HepG2 (cell line): ENCODE measurements around the gene SNRPD3. TPM values are rescaled to one million over a fixed set of nuclear protein-coding genes. Genes with fewer than 3 reads are reported as not detected.

Experiments
- ARNT ChIP-seq: fragments of 450-650 bp; IDR thresholded peaks from 2 replicates; pipeline ENCODE4 v1.6.1; 2017
- ATM ChIP-seq: fragments of 450-650 bp; IDR thresholded peaks from 2 replicates; pipeline ENCODE4 v1.7.1; 2017; ENCODE audit warnings: mild to moderate bottlenecking, borderline replicate concordance
- HNRNPH1 ChIP-seq: fragments of 200-400 bp; formaldehyde crosslinking; optimal IDR thresholded peaks from 2 replicates; pipeline ENCODE3; 2017; ENCODE audit warnings: mild to moderate bottlenecking, low read depth, low read length
- MED1 ChIP-seq: sonication (generic); formaldehyde crosslinking; IDR thresholded peaks from 2 replicates; pipeline ENCODE4 v1.4.0; 2020; ENCODE audit warnings: missing genetic modification reagents
- RELA ChIP-seq: sonication (generic); formaldehyde crosslinking; IDR thresholded peaks from 2 replicates; pipeline ENCODE4 v1.4.0; 2020; ENCODE audit warnings: missing genetic modification reagents
- SNAPC2 ChIP-seq: sonication (generic); formaldehyde crosslinking; IDR thresholded peaks from 2 replicates; pipeline ENCODE4 v1.8.1; 2022; ENCODE audit warnings: mild to moderate bottlenecking, missing genetic modification reagents
- SPEN ChIP-seq: sonication (generic); formaldehyde crosslinking; IDR thresholded peaks from 2 replicates; pipeline ENCODE4 v1.5.1; 2020; ENCODE audit warnings: low read depth, mild to moderate bottlenecking, missing genetic modification reagents
- ZFP37 ChIP-seq: sonication (generic); formaldehyde crosslinking; IDR thresholded peaks from 2 replicates; pipeline ENCODE4 v1.4.0; 2020; ENCODE audit warnings: missing genetic modification reagents, borderline replicate concordance
- ZFX ChIP-seq: sonication (generic); formaldehyde crosslinking; IDR thresholded peaks from 2 replicates; pipeline ENCODE4 v1.4.0; 2020; ENCODE audit warnings: mild to moderate bottlenecking, low read depth, missing genetic modification reagents, moderate library complexity
- ZNF160 ChIP-seq: sonication (generic); formaldehyde crosslinking; IDR thresholded peaks from 2 replicates; pipeline ENCODE4 v1.8.0; 2022; ENCODE audit warnings: mild to moderate bottlenecking, inconsistent platforms, missing genetic modification reagents
- ZNF619 ChIP-seq: sonication (generic); formaldehyde crosslinking; IDR thresholded peaks from 2 replicates; pipeline ENCODE4 v1.4.0; 2020; ENCODE audit warnings: mild to moderate bottlenecking, missing genetic modification reagents
- ZNF776 ChIP-seq: sonication (generic); formaldehyde crosslinking; IDR thresholded peaks from 2 replicates; pipeline ENCODE4 v1.4.0; 2020; ENCODE audit warnings: mild to moderate bottlenecking, missing genetic modification reagents
- ZSCAN31 ChIP-seq: sonication (generic); formaldehyde crosslinking; IDR thresholded peaks from 2 replicates; pipeline ENCODE4 v1.5.0; 2020; ENCODE audit warnings: low read depth, mild to moderate bottlenecking, missing genetic modification reagents
- polyA plus RNA-seq, 8 experiments: library from polyadenylated mRNA; depleted of rRNA in 3 of 8; stranded (reverse) in 7 of 8; unstranded in 1 of 8; fragments of >200 nt; fragmentation: Illumina TruSeq in 4 of 8; extraction: Trizol in 4 of 8; gene quantifications; 2 replicates each; pipeline versions ENCODE4 v1.2.1 to v1.2.3, GENCODE V29; 2011 to 2016; ENCODE audit warnings: low read depth in 4 of 8, missing spikeins in 1 of 8, mixed read lengths in 1 of 8; ENCODE audit not compliant: insufficient read depth in 1 of 8
- total RNA-seq, 5 experiments: library from RNA; depleted of rRNA; stranded (reverse); fragments of >200 nt; fragmentation: Illumina TruSeq; extraction: Trizol; gene quantifications; 2 replicates each; pipeline ENCODE4 v1.2.3, GENCODE V29; 2016; ENCODE audit warnings: low read depth in 1 of 5
- TF ChIP-seq, protein P1 (sequence below), 2 experiments: sonication (generic) in 1 of 2; formaldehyde crosslinking in 1 of 2; IDR thresholded peaks; 2 replicates each; pipeline versions ENCODE4 v1.4.0 to v1.6.1; 2016 to 2020; ENCODE audit warnings: borderline replicate concordance in 1 of 2, low read depth in 1 of 2, mild to moderate bottlenecking in 1 of 2, missing genetic modification reagents in 1 of 2
- TF ChIP-seq, protein P2 (sequence below): sonication (generic); formaldehyde crosslinking; IDR thresholded peaks from 2 replicates; pipeline ENCODE4 v1.5.0; 2020; ENCODE audit warnings: mild to moderate bottlenecking, low read depth, missing genetic modification reagents, borderline replicate concordance
- TF ChIP-seq, protein P3 (sequence below): sonication (generic); formaldehyde crosslinking; IDR thresholded peaks from 2 replicates; pipeline ENCODE4; 2020; ENCODE audit warnings: missing genetic modification reagents, mild to moderate bottlenecking, borderline replicate concordance
- TF ChIP-seq, protein P4 (sequence below): sonication (generic); formaldehyde crosslinking; IDR thresholded peaks from 2 replicates; pipeline ENCODE4 v1.5.0; 2020; ENCODE audit warnings: missing genetic modification reagents
- TF ChIP-seq, protein P5 (sequence below): sonication (generic); formaldehyde crosslinking; conservative IDR thresholded peaks from 2 replicates; pipeline ENCODE4 v1.5.0; 2020; ENCODE audit warnings: missing genetic modification reagents
- TF ChIP-seq, protein P6 (sequence below): IDR thresholded peaks from 2 replicates; pipeline ENCODE4 v1.6.1; 2016; ENCODE audit warnings: mild to moderate bottlenecking, missing biosample characterization, missing genetic modification reagents

SNRPD3 gene
- total and polyA plus RNA-seq, 2 of the 13 experiments (the other 11 are each of a cell fraction or from before 2014, with no cell fraction given), result 110 to 209 TPM

DNA sequence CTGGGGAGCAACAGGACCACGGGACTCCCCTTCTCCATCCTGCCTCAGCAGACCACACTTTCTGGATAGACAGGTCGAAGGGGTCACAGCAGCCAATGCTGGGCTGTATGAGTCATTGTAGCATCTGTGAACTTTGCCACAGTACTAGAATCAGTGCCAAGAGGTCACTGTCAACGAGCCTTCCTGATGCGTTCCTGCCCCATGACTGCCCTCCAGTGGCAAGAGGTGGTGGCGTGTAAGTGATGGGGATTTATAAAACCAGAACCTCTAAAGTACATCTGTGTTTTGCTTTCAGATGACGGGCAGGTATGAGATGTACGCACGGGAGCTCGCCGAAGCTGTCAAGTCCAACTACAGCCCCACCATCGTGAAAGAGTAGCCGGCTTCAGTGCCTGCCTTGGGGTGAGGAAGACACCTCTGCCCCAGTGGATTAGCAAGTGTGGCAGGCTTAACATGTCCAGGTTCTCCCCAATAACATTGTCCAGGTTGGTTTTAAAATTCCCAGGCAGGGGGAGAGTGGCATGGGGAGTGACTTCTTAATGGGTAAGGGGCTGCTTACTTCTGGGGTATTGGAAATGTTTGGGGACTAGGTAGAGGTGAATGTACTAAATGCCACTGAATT lies 30.3 kb upstream of the SNRPD3 start (continued):
- TF ChIP-seq ZFP37 (no peak), ZFX (peak; percentile 45; the same call in 1 of the 2 replicates), ZNF619 (CRISPR knock-in tag) (no peak), SPEN (peak; percentile 30; the same call in 1 of the 2 replicates), ATM (no peak), ZNF160 (CRISPR knock-in tag) (no peak), ZSCAN31 (CRISPR knock-in tag) (peak; percentile 46; the same call in 1 of the 2 replicates), SNAPC2 (CRISPR knock-in tag) (no peak), ARNT (no peak), MED1 (CRISPR knock-in tag) (peak; percentile 86), RELA (CRISPR knock-in tag) (no peak), HNRNPH1 (no peak), ZNF776 (no peak)
- TF ChIP-seq, protein P1, sequence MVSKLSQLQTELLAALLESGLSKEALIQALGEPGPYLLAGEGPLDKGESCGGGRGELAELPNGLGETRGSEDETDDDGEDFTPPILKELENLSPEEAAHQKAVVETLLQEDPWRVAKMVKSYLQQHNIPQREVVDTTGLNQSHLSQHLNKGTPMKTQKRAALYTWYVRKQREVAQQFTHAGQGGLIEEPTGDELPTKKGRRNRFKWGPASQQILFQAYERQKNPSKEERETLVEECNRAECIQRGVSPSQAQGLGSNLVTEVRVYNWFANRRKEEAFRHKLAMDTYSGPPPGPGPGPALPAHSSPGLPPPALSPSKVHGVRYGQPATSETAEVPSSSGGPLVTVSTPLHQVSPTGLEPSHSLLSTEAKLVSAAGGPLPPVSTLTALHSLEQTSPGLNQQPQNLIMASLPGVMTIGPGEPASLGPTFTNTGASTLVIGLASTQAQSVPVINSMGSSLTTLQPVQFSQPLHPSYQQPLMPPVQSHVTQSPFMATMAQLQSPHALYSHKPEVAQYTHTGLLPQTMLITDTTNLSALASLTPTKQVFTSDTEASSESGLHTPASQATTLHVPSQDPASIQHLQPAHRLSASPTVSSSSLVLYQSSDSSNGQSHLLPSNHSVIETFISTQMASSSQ (IDR thresholded peaks at IDR 0.05; ENCODE audit: low read depth), result no peak
- TF ChIP-seq, protein P1 (CRISPR knock-in tag; IDR thresholded peaks at IDR 0.05; ENCODE audit: borderline replicate concordance), result no peak; the same call in 1 of the 2 replicates
- TF ChIP-seq, protein P2, sequence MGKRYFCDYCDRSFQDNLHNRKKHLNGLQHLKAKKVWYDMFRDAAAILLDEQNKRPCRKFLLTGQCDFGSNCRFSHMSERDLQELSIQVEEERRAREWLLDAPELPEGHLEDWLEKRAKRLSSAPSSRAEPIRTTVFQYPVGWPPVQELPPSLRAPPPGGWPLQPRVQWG (CRISPR knock-in tag), result no peak
- TF ChIP-seq, protein P3, sequence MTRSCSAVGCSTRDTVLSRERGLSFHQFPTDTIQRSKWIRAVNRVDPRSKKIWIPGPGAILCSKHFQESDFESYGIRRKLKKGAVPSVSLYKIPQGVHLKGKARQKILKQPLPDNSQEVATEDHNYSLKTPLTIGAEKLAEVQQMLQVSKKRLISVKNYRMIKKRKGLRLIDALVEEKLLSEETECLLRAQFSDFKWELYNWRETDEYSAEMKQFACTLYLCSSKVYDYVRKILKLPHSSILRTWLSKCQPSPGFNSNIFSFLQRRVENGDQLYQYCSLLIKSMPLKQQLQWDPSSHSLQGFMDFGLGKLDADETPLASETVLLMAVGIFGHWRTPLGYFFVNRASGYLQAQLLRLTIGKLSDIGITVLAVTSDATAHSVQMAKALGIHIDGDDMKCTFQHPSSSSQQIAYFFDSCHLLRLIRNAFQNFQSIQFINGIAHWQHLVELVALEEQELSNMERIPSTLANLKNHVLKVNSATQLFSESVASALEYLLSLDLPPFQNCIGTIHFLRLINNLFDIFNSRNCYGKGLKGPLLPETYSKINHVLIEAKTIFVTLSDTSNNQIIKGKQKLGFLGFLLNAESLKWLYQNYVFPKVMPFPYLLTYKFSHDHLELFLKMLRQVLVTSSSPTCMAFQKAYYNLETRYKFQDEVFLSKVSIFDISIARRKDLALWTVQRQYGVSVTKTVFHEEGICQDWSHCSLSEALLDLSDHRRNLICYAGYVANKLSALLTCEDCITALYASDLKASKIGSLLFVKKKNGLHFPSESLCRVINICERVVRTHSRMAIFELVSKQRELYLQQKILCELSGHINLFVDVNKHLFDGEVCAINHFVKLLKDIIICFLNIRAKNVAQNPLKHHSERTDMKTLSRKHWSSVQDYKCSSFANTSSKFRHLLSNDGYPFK (CRISPR knock-in tag), result no peak
- TF ChIP-seq, protein P4, sequence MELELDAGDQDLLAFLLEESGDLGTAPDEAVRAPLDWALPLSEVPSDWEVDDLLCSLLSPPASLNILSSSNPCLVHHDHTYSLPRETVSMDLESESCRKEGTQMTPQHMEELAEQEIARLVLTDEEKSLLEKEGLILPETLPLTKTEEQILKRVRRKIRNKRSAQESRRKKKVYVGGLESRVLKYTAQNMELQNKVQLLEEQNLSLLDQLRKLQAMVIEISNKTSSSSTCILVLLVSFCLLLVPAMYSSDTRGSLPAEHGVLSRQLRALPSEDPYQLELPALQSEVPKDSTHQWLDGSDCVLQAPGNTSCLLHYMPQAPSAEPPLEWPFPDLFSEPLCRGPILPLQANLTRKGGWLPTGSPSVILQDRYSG (CRISPR knock-in tag), result no peak
- TF ChIP-seq, protein P5, sequence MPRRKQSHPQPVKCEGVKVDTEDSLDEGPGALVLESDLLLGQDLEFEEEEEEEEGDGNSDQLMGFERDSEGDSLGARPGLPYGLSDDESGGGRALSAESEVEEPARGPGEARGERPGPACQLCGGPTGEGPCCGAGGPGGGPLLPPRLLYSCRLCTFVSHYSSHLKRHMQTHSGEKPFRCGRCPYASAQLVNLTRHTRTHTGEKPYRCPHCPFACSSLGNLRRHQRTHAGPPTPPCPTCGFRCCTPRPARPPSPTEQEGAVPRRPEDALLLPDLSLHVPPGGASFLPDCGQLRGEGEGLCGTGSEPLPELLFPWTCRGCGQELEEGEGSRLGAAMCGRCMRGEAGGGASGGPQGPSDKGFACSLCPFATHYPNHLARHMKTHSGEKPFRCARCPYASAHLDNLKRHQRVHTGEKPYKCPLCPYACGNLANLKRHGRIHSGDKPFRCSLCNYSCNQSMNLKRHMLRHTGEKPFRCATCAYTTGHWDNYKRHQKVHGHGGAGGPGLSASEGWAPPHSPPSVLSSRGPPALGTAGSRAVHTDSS (CRISPR knock-in tag), result no peak
- TF ChIP-seq, protein P6, sequence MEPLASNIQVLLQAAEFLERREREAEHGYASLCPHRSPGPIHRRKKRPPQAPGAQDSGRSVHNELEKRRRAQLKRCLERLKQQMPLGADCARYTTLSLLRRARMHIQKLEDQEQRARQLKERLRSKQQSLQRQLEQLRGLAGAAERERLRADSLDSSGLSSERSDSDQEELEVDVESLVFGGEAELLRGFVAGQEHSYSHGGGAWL (CRISPR knock-in tag), result no peak
